GM19035 (cell line): ENCODE results near the gene EBPL.
A peak's percentile ranks its signal among the peaks of the same experiment; 100 is the strongest.
"Not testable (repeated sequence)": the region's sequence is repeated elsewhere in the genome, so short reads cannot be mapped to it uniquely, and the experiment has no call there.

Experiments used
- ATAC-seq: cut with Tn5 transposase; IDR thresholded peaks from one replicate; pipeline ENCODE4 v1.9.1; 2021; ENCODE audit not compliant: unreplicated experiment

EBPL gene

GRCh38 chr13:49636705-49637104 lies 54.6 kb downstream of the EBPL start:
- ATAC-seq, result no peak

DNA sequence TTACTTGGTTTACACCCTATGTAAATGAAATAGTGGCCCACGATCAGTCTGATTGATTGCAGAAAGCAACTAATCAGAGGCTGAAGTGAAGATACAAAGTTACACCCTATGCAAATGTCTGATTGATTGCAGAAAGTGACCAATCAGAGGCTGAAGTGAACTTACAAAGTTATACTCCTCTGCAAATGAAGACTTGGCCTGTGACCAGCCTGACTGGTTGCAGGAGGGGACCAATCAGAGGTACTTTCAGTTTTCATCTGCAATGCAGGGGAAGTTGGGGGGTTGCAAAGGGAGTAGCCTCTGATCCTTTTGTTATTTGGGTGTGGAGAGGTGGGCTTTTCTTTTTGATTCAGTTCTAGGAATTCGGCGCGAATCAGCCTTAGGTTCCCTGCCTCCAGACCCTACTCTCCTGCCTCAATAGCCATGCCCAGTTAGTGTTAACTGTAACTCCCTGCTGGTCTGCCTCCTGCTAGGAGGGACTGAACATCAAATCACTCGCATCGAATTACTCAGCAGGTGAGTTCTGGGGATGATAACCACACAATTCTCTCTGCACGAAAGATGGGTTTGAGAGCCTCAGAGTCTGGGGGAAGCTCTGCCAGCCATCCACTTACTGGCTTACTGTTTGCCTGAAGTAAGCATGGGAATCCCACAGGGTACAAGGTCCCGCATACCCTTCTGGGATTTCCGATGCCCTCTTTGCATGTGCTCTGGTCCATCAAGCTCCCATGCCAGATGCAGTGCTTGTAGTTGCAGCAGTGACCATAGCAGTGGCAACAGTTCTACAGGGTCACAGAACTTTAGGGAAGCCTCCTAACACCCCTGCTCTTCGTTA lies 55.5 kb downstream of the EBPL start:
- no peak for ATAC-seq

GRCh38 chr13:49633710-49634109 lies 57.6 kb downstream of the EBPL start:
- ATAC-seq, result no peak

DNA sequence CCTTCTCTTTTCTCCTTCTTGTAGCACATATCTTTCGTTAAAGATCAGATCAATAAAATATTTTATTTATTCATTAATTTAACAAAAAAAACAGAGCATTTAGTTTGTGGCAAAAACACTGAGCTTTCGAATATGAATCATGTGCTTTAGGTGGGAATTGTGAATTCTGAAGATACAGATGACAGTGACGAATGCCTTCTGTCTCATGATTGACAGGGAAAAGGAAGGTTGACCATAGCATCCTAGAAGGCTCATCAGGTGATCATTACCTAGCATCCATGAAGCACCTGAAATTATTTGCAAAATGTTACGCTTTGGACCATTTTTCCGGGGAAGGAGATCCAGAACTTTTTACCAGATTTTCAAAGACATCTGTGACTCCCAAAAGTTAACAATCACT lies 59.1 kb downstream of the EBPL start:
- ATAC-seq, result no peak

GRCh38 chr13:49630580-49630979 lies 60.7 kb downstream of the EBPL start:
- ATAC-seq, result no peak

DNA sequence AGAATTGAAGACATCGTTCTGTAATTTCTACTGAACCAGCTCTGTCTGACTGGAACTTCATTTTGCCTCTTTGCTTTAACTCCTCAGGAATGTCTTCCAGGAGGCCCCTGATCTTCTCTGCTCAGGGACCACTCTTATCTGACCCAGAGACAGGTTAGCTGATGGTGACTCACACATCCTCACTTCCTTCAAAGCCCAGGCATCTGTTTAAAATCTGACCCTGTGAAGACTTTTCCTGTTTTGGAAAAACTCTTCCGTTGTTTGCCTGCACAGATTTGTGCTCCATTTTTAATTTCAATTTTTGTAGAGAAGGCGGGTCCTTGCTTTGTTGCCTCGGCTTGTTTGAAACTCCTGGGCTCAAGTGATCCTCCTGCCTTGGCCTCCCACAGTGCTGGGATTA lies 61.3 kb downstream of the EBPL start:
- no peak for ATAC-seq

- no peak for ATAC-seq
Observed at GRCh38 chr13:49629196-49629938, 61.9 kb downstream of the EBPL start.

DNA sequence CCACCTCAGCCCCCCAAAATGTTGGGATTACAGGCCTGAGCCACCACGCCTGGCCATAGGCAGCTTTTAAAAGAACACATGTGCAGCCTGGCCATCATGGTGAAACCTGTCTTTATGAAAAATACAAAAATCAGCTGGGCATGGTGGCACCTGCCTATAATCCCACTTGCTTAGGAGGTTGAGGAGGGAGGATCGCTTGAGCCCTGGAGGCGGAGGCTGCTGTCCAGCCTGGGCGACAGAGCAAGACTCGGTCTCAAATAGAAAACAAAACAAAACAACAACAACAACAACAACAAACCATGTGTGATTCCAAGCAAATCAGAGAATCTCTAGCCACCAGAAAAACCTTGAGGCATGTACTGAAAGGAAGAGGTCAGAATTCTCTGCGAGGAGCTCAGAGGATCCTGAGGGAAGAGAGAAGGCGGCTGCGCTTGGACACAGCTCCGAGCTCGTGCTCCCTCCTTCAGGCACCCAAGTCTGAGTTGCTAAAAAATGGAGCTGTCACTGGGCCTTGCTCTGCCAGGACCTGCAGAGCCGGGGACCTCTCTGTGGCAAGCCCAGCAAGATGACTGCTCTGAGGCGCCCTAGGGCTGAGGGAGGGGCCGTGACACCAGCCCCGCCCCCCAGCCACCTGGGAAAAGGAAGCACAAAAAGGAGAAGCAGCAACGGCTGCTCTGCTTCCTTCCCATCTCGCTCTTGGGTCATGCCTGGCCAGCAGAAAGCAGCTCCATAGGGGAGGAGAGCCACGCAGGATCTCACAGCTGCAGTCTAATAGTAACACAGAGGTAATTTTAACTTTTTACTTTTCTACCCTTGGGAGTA lies 63.2 kb downstream of the EBPL start, which contains the start of gene ARL11:
Gene ARL11, plus strand, starts transcription at position 677 of the 822 bp plus-strand sequence. CDS start 1,941 bp downstream, outside the sequence.
- peak; percentile 92 for ATAC-seq

DNA sequence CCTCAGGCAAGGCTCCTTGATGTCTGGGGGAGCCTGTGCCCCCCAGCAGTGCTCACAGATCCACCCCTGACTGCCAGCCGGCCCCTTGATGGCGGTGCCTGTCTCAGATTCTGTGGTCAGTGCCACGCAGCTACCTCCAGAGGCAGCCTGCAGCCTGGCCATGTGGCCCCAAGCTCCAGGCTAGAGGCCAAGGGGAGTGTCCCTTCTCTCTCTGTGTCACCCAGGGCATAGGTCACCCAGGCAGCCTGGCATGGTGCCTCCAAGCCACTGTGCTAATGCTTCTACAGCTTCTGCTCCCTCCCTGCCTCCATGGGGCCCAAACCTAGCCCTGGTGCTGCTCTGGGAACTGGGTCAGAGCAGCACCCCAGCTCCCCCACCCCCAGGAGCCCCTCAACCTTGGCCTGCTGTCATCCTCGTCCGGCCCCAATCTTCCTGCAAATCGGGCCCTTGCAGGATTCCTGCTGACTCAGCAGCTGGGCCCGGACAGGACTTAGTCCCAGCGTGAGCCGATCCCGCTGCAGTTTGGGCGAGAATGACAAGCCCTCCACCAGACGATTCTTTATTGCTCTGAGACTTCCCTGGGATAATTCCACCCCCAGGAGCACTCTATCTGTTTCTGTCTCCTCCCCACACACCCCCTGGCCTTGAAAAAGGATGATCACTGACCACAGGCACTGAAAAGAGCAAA lies 65.8 kb downstream of the EBPL start:
- ATAC-seq, result no peak

DNA sequence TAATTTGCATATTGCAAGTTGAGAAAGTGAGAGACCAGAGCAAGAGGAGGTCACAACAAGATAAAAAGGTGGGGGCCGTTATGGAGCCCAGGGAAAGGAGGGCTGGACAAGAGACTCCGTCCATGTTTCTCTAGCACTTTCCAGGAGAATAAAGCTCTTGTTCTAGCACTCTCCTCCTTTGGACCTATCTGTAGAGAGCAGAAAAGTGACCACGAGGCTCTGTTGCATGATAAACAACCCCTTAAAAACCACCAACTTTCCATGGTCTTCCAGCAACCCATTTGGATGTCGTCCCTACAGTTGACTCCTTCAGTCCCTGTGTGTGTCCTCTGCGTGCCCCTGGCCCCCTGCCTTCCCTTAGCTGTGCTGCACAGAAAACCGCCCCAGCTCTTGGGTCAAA lies 67.1 kb downstream of the EBPL start:
- ATAC-seq, result no peak

- no peak for ATAC-seq
Observed at GRCh38 chr13:49622174-49622946, 68.9 kb downstream of the EBPL start.

- no peak for ATAC-seq
Observed at GRCh38 chr13:49620170-49620621, 71.1 kb downstream of the EBPL start.

DNA sequence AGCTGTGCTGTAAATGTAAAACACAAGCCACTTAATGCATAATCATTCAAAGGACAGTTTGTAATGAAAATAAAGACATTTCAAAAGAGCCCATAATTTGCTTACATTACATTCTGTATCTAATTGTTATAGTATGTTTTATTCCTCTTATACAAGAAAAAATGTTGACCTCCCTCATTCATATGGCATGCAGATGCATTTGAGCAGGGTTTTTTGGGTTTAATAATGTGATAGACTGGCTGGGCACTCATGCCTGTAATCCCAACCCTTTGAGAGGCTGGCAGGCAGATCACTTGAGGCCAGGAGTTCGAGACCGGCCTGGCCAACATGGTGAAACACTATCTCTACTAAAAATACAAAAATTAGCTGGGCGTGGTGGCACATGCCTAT lies 74.6 kb downstream of the EBPL start:
- ATAC-seq, result no peak

- ATAC-seq, result no peak
Observed at GRCh38 chr13:49615836-49616675, 75.2 kb downstream of the EBPL start.

GRCh38 chr13:49612042-49612441 lies 79.2 kb downstream of the EBPL start:
- not testable (repeated sequence) for ATAC-seq
